KMS-11 (cell line): ENCODE measurements around the gene ULK4.

Experiments
- H2AFZ ChIP-seq: fragments of 200-600 bp; sonication (generic); 2 replicates; pipeline ENCODE4 v1.6.1; 2016; ENCODE audit warnings: antibody characterized with exemption, mixed run types, low read depth
- H3K27ac ChIP-seq: fragments of 200-600 bp; sonication (generic); 2 replicates; pipeline ENCODE4 v1.6.1; 2016; ENCODE audit warnings: mild to moderate bottlenecking, mixed run types
- H3K27me3 ChIP-seq: fragments of 200-600 bp; sonication (generic); 2 replicates; pipeline ENCODE4 v1.6.1; 2017; ENCODE audit warnings: mild to moderate bottlenecking, low read depth, mixed run types, moderate library complexity; ENCODE audit not compliant: insufficient read depth
- H3K36me3 ChIP-seq: fragments of 200-600 bp; sonication (generic); 2 replicates; pipeline ENCODE4 v1.6.1; 2017; ENCODE audit warnings: mild to moderate bottlenecking, mixed run types; ENCODE audit not compliant: insufficient read depth
- H3K4me1 ChIP-seq: fragments of 200-600 bp; sonication (generic); 2 replicates; pipeline ENCODE4 v1.6.1; 2016; ENCODE audit warnings: mild to moderate bottlenecking, low read depth, mixed run types; ENCODE audit not compliant: poor library complexity, severe bottlenecking
- H3K4me2 ChIP-seq: fragments of 200-600 bp; sonication (generic); 2 replicates; pipeline ENCODE4 v1.7.0; 2016; ENCODE audit warnings: mild to moderate bottlenecking, mixed run types
- H3K4me3 ChIP-seq: fragments of 200-600 bp; sonication (generic); IDR thresholded peaks from 2 replicates; pipeline ENCODE4 v1.6.1; 2017; ENCODE audit warnings: low read depth, low read length, mixed read lengths; ENCODE audit not compliant: insufficient read depth
- H3K79me2 ChIP-seq: fragments of 200-600 bp; sonication (generic); 2 replicates; pipeline ENCODE4 v1.6.1; 2016; ENCODE audit warnings: low read depth, mixed run types; ENCODE audit not compliant: insufficient read depth
- H3K9ac ChIP-seq: fragments of 200-600 bp; sonication (generic); 2 replicates; pipeline ENCODE4 v1.6.1; 2016; ENCODE audit warnings: mild to moderate bottlenecking, mixed run types
- H4K20me1 ChIP-seq: fragments of 200-600 bp; sonication (generic); 2 replicates; pipeline ENCODE4 v1.6.1; 2016; ENCODE audit warnings: mild to moderate bottlenecking, mixed run types; ENCODE audit not compliant: insufficient read depth
- TF ChIP-seq, protein P1 (sequence below): fragments of 200-600 bp; sonication (generic); conservative IDR thresholded peaks from 2 replicates; pipeline ENCODE4 v1.6.1; 2017; ENCODE audit warnings: low read depth, mild to moderate bottlenecking, antibody characterized with exemption, low read length, moderate library complexity, mixed read lengths

ULK4 gene

DNA sequence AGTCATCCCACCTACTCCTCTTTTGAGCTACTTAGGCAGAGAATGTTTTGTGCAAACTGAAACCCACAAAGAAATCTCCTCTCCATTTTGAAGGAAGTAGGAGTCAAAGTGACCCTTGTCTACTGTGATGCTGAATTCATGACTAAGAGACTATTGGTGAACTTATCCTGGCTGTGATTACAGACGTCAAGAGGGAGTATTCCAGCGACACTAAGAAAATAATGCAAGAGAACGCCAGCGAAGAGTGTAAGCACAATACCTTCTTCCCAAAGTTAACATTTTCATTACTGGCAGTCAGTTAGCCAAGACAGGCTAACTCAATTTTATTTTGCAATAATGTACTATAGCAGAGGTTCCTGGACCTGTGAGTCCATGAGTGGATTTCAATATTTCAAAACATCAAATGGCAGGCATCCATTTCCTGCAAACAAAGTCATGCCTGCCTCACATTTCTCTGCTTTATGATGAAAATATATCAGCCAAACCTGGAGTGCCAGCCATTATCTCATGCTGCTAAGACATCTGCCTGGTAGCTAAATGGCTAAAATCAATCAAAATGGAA, 703.6 kb downstream of the ULK4 start:
- Histone ChIP-seq H3K9ac (no peak overlapping the region), H2AFZ (no peak overlapping the region), H3K36me3 (no peaks in the 10 kb centered on the region), H3K4me2 (no peak overlapping the region), H3K79me2 (no peaks in the 10 kb centered on the region), H3K27ac (no peak overlapping the region), H4K20me1 (no peaks in the 10 kb centered on the region), H3K4me3 (no peak overlapping the region), H3K27me3 (no peaks in the 10 kb centered on the region), H3K4me1 (no peaks in the 10 kb centered on the region)
- TF ChIP-seq, protein P1, sequence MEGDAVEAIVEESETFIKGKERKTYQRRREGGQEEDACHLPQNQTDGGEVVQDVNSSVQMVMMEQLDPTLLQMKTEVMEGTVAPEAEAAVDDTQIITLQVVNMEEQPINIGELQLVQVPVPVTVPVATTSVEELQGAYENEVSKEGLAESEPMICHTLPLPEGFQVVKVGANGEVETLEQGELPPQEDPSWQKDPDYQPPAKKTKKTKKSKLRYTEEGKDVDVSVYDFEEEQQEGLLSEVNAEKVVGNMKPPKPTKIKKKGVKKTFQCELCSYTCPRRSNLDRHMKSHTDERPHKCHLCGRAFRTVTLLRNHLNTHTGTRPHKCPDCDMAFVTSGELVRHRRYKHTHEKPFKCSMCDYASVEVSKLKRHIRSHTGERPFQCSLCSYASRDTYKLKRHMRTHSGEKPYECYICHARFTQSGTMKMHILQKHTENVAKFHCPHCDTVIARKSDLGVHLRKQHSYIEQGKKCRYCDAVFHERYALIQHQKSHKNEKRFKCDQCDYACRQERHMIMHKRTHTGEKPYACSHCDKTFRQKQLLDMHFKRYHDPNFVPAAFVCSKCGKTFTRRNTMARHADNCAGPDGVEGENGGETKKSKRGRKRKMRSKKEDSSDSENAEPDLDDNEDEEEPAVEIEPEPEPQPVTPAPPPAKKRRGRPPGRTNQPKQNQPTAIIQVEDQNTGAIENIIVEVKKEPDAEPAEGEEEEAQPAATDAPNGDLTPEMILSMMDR: no peak

DNA sequence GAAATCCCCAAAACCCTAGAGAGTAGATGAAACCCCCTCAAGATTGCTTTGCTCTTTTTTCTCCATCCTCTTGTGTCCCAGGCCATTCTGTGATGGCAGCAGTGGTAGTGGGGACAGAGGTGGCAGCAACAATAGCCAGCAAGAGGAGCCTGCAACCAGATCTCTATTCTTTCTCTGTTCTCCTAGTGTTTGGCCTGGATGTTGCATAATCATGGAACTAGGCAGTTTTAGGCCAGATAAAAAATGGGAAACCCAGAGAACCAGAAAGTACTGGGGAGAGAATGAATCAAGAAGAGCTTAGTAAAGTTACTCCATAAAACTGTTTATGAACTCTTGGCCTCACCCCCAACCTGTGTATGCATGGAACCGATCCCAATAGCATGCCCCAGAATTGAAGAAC, 710.3 kb downstream of the ULK4 start:
- no peak overlapping the region for H3K4me3 ChIP-seq
- no peak overlapping the region for H3K27ac ChIP-seq
- H3K36me3 ChIP-seq: no peaks in the 10 kb centered on the region
- no peak overlapping the region for H3K4me2 ChIP-seq
- no peak overlapping the region for H2AFZ ChIP-seq
- TF ChIP-seq, protein P1: no peak
- no peaks in the 10 kb centered on the region for H3K27me3 ChIP-seq
- H3K4me1 ChIP-seq: no peaks in the 10 kb centered on the region
- H3K79me2 ChIP-seq: no peaks in the 10 kb centered on the region
- H4K20me1 ChIP-seq: no peaks in the 10 kb centered on the region
- no peak overlapping the region for H3K9ac ChIP-seq

DNA sequence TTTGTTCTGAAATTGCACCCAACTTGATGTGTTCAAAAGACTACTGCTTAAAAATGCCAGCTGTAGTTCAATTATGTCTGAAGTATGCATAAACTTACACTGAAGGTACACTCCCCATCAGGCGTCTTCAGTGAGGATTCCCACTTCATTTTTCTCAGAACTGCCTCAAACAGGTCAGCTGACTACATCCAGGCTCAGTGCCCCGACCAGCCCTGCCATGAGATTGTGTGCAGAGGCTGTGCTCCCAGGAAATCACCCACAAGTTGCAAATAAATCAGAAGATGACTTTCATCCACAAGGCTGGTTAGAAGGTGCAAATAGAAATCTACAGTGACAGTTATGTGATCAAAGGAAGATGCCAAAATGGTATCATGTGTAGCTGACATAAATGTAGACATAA, 711.1 kb downstream of the ULK4 start:
- no peaks in the 10 kb centered on the region for H3K79me2 ChIP-seq
- no peak overlapping the region for H3K9ac ChIP-seq
- H3K27me3 ChIP-seq: no peaks in the 10 kb centered on the region
- no peaks in the 10 kb centered on the region for H3K4me1 ChIP-seq
- H2AFZ ChIP-seq: no peak overlapping the region
- H3K4me3 ChIP-seq: no peak overlapping the region
- no peak overlapping the region for H3K4me2 ChIP-seq
- H3K27ac ChIP-seq: no peak overlapping the region
- TF ChIP-seq, protein P1: no peak
- H4K20me1 ChIP-seq: no peaks in the 10 kb centered on the region
- no peaks in the 10 kb centered on the region for H3K36me3 ChIP-seq

DNA sequence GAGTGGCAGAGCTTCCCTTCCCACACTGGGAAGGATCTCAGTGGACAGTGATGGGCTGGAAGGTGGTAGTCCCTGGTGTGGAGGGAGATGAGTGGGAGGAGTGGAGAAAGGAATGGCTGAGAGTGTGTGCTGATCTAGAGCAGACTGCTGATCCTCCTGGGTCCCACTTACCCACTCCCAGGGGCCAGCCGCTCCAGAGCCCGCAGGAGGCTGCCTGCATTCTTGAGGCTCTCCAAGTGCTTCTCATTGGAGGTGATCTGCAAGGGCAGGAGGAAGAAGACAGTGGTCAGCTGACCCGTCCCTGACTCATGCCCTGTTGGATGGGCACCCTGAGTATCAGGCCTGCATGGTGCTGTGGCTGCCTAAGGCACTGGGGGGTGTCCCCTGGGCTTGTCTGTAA, 712.6 kb downstream of the ULK4 start:
- TF ChIP-seq, protein P1: no peak

DNA sequence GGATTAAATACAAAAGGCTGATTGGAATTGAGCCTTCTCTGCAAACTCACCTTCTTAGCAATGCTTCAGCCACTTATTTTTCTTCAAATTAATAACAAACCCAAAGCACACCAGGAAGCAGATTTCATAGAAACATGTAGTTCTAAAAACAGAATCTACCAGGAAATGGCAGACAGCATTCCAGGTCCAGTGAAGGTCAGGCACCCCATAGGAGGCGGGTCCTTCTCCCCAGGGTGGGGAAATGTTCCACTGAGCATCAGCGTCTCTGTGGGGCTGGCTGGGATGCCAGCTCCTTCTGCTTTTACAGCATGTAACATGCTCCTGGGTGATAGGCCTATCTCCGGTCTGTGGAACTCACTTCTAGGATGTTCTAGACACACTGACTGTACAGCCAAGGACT, 713.4 kb downstream of the ULK4 start:
- Histone ChIP-seq H3K27me3 (no peaks in the 10 kb centered on the region), H3K36me3 (no peaks in the 10 kb centered on the region), H3K4me1 (no peaks in the 10 kb centered on the region), H3K27ac (no peak overlapping the region), H3K4me2 (no peak overlapping the region), H3K79me2 (no peaks in the 10 kb centered on the region), H3K9ac (no peak overlapping the region), H3K4me3 (no peak overlapping the region), H4K20me1 (no peaks in the 10 kb centered on the region), H2AFZ (no peak overlapping the region)
- TF ChIP-seq, protein P1: no peak

More for the DNA sequence above, 712.6 kb downstream of the ULK4 start:
- Histone ChIP-seq H3K4me1 (no peaks in the 10 kb centered on the region), H3K9ac (no peak overlapping the region), H3K27ac (no peak overlapping the region), H4K20me1 (no peaks in the 10 kb centered on the region), H2AFZ (no peak overlapping the region), H3K4me2 (no peak overlapping the region), H3K4me3 (no peak overlapping the region), H3K36me3 (no peaks in the 10 kb centered on the region), H3K79me2 (no peaks in the 10 kb centered on the region), H3K27me3 (no peaks in the 10 kb centered on the region)
